ENCODE results near the gene ELMOD3. TPM values are rescaled to one million over a fixed set of nuclear protein-coding genes. Genes with fewer than 3 reads are reported as not detected.

The ELMOD3 gene
- total and polyA plus RNA-seq, 9 of the 15 experiments (the other 6 are each of a cell fraction or from before 2014, with no cell fraction given): 2.7 to 18.7 (median 11.6) TPM

- TF ChIP-seq CBX3 (IDR thresholded peaks at IDR 0.05; ENCODE audit: borderline replicate concordance in 1 of 2, low read length in 2 of 2) (peak in 1 of 2 experiments; percentile 58; a peak in 1 of 3 replicates), MTF1 (CRISPR knock-in tag; IDR thresholded peaks at IDR 0.05; ENCODE audit: borderline replicate concordance) (no peak), STAT5A (IDR thresholded peaks at IDR 0.05; ENCODE audit: borderline replicate concordance, low read length) (no peak), NFIC (IDR thresholded peaks at IDR 0.05) (0 out of 2 replicates have a peak, but pooled peaks have one; percentile 25), TCF3 (CRISPR knock-in tag; IDR thresholded peaks at IDR 0.05) (no peak), RERE (CRISPR knock-in tag; IDR thresholded peaks at IDR 0.05; ENCODE audit: borderline replicate concordance) (no peak), KLF16 (IDR thresholded peaks at IDR 0.05) (no peak), SETDB1 (IDR thresholded peaks at IDR 0.05; ENCODE audit: low read length) (no peak), JUND (IDR thresholded peaks at IDR 0.05; ENCODE audit: borderline replicate concordance, low read depth, low read length) (0 out of 2 replicates have a peak, but pooled peaks have one; percentile 10), JUND (tag; IDR thresholded peaks at IDR 0.05; ENCODE audit: borderline replicate concordance, low read depth, low read length) (no peak; the same call in 2 of the 3 replicates), ZKSCAN8 (CRISPR knock-in tag; IDR thresholded peaks at IDR 0.05) (0 out of 2 replicates have a peak, but pooled peaks have one; percentile 80), BCL6 (CRISPR knock-in tag; IDR thresholded peaks at IDR 0.05) (peak; percentile 65; the same call in 1 of the 2 replicates), TFAP4 (CRISPR knock-in tag; IDR thresholded peaks at IDR 0.05; ENCODE audit: borderline replicate concordance) (peak; percentile 61), DEAF1 (CRISPR knock-in tag; IDR thresholded peaks at IDR 0.05) (no peak), PHF8 (IDR thresholded peaks at IDR 0.05; ENCODE audit: borderline replicate concordance, low read length) (peak; percentile 90), E2F6 (IDR thresholded peaks at IDR 0.05; ENCODE audit: borderline replicate concordance in 1 of 2, extremely low read depth in 1 of 2, insufficient read depth in 1 of 2, insufficient read length in 1 of 2, low read depth in 1 of 2, low read length in 1 of 2, poor library complexity in 1 of 2, severe bottlenecking in 1 of 2) (peak; percentile 82 to 91), NFIX (CRISPR knock-in tag; IDR thresholded peaks at IDR 0.05; ENCODE audit: low read depth) (no peak)
Observed at GRCh38 chr2:85418132-85419008, 63.8 kb downstream of the ELMOD3 start, which contains the start of gene SH2D6 (continued).

Data from K562 (cell line).